Amniotic stem cell (primary cell): ENCODE data around the gene TMEM238L.
"Not testable (repeated sequence)": the region's sequence is repeated elsewhere in the genome, so short reads cannot be mapped to it uniquely, and the experiment has no call there.

Experiments
- DNase-seq: peaks from one replicate; lab custom pipeline; 2025; lab: John Stamatoyannopoulos, UW

The TMEM238L gene, protein sequence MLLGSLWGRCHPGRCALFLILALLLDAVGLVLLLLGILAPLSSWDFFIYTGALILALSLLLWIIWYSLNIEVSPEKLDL

DNA sequence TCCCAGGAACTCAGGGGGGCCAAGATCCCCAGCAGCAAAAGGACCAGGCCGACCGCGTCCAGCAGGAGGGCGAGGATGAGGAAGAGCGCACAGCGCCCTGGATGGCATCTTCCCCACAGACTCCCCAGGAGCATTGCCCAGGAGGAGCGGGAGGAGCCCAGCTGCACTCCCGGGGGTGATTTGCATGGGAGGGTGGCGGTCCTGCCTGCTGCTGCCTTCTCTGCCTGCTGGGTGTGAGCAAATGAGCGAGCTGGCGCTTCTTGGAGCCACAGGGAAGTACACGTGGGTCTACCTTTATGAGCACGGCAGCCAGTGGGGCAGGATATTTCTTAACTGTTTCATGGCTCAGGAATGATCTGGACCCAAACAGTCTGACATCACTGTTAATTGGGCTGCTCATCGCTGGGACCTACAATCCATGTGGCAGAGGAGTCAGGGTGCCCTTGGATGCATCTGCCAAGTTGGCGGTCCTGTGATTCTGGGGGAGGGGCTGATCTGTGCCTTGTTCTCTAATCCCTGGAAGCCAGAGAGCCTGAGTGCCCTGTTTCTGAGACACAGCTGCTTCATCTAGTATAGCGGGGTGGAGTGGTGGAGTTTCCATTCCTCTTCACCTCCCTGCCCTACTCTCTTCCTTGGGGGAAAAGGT, at the start of gene TMEM238L:
TSS of gene TMEM238L (minus strand) at position 270 of the 646 bp plus-strand sequence. CDS start at position 134, 136 bp downstream.
- DNase-seq, result no peak

DNA sequence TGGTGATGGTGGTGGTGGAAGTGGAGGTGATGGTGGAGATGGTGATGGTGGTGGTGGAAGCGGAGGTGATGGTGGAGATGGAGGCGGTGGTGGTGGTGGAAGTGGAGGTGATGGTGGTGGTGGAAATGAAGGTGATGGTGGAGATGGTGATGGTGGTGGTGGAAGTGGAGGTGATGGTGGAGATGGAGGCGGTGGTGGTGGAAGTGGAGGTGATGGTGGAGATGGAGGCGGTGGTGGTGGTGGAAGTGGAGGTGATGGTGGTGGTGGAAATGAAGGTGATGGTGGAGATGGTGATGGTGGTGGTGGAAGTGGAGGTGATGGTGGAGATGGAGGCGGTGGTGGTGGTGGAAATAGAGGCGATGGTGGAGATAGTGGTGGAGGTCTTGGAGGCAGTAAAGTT, 42.7 kb upstream of the TMEM238L start:
- DNase-seq, result not testable (repeated sequence)

DNA sequence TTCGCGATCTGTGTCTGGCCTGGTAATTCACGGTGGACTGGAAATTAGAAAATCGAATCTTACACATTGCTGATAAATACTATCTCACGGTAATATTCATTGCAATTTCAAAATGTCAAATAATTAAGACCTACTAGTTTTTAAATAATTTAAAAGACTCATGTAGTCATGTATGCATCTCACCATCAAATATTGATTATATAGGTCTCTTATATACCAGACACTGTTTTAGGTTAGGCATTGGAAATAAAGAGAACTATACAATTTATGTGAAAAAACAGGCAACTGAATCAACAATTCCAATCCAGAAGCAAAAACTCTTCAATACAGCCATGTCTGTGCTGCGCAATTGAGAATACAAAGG, 41.5 kb upstream of the TMEM238L start:
- no peak for DNase-seq

DNA sequence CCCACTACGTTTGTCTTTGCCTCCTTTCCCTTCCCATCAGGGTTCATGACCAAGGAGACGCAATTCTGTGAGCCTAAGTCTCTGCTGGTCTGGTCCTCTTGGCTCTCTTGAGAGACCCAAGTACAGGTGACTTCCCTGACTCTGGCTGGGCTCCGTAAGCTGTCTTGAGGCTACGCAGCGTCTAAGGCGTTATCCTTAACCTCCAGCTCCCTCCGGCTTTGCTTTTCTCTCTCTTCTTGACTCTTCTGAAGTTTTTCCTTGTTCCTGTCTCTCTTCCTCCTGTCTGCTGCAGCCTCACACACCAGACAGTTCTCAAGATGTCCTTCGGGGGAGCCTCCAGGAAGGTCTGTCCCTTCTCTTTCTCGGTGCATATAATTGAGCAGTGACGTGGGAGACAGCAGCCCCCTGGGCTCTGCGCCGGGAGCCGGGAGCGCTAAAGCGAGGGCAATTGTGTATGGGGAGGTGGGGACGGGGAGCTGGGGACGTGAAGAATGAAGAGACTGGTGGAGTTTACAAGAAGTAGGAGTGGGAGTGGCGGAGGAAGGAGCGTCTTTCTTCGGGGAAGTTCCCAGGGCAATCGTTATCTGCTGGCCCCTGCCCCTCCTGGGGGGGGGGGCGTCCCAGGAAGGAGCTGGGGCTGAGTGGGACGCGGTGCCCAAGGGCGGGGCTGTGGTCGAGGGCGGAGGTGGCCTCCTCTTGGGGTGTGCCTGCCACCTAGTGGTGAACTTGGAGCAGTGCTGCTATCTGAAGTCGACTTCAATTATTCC, 40.9 kb upstream of the TMEM238L start:
- peak; percentile 31 for DNase-seq

DNA sequence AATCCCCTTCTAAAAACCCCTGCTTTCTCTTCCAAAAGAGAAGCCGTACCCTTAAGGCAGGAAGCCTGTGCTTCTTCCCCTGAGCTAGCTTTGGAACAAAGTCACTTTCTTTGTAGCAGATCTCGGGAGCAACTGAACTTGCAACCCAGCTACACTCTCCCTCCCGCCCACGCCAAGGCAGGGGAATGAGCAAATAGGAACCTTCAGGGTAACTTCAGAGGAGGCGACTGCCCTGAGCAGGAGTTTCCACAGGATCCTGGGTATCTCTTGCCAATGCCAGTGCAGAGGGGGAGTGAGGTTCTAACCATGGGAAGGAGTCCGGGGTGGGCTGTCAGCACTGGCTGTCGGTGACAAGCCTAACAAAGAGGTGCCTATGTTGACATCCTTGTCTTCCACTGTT, 39.9 kb upstream of the TMEM238L start:
- no peak for DNase-seq

DNA sequence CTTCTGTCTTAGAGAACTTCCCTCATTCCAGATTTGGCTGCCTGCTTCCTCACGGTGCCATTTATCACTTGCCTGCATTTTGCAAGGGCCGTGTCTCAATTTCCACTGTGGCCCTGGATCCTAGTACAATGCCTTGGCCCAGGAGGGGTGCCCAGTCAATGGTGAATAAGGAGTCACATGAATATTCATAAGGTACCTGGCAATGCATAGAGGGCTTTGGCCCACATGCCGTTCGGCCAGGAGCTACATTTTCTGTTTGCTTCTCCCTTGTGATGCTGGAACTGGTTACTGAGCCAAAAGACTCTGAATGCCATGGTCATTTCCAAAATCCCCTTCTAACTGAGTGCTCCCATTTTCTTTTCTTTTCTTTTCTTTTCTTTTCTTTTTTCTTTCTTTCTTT, 38.8 kb upstream of the TMEM238L start:
- DNase-seq, result no peak

DNA sequence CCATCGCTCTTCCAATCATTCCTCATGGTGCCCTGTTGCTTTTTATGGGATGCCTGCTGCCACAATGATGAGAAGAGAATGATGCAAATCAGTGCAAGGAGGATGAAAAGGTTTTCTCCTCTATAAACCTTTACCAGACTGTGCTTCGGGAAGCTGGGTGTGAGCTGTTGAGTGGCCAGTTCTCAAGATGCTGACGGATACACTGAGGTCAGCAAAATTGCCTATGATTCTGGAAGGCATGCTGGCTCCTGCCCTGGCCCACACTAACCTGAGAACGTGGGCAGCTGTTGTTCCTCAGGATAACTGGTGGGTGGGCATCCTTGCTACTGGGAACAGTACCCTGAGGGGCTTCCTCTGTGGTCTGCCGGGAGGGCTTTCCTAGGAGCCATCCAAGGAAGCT, 34.8 kb upstream of the TMEM238L start:
- DNase-seq, result no peak

DNA sequence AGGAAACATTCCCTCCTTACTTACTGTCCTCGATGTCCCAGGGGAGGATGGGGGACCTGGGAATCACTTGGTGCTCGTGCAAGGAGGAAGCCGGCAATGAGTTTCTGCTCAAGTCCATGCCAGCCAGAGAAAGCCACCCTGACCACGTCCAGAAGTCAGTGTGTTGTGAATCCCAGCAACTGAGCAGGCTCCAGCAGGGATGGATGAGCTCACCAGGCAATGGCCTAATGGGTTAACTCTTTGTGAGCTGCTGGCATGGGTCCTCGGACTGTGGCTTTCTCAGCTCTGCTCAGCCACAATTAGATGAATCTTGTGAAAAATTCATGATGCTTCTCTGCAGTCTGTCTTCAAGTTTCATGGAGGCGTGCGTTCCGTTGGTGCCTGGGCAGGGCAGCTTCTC, 34.0 kb upstream of the TMEM238L start, which contains the start of gene PIRT:
TSS of gene PIRT (minus strand) at position 167 of the 400 bp plus-strand sequence. CDS start 12,442 bp downstream, outside the sequence.
- DNase-seq, result no peak

DNA sequence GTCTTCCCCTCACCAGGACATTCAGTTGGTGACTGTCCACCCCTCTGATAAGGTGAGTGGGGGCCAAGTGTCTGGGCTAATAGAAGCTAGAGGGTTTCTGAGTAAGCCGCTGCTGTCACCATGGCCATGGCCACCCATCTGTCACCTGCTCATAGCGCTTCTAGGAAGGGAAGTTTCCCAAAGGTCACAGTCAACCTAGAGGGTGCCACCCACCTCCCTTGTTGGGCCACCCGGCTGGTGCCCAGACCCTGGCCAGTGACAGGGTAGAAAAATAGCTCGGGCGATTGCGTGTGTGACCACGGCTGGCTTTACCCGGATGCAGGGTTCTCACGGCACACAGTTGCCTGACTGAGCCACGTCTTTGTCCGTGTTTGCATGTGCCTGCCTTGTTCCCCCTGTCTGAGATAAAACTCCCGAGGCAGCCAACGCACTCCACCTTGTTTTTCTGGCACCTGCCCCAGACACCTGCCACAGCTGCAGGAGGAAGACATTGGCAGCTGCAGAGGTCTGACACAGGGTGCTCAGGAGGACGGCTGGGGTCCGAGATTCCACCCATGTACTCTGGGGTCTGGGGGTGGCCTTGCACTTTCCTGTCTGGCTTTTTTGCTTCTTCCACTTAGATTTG, 33.2 kb upstream of the TMEM238L start:
- no peak for DNase-seq

DNA sequence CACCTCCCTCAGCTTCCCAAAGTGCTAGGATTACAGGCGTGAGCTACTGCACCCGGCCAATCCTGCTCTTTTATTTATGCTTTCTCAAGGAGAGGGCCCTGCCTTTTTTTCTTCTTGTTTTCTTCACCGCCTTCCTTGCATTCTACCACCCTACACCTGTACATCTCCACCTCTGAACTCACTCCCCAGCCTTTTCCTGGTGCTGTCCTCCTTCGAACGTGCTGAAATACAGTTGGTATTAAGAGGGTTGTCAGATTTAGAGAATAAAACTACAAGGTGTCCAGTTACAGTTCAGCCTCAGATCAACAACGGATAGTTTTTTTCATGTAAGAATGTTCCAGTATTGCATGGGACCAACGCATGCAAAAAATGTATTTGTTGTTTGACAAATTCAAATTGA, 32.2 kb upstream of the TMEM238L start:
- DNase-seq, result no peak

DNA sequence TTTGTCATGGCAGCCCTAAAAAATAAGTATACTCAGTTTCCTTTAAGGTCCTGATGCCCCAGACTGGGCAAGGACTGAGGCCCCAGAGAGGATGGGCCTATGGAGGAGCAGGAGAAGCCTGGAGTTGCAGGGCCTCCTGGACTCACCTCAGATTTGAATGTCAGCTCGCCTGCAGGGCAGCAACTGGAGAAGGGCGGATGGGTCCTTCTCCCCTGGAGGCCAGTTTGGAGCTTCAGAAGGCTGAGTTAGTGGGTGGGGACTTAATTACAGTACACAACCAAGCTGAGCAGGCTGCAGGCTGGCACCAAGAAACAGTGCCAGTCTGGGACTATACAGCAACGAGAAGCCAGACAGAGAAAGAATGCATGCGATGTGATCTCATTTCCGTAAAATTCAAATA, 27.8 kb upstream of the TMEM238L start:
- no peak for DNase-seq

DNA sequence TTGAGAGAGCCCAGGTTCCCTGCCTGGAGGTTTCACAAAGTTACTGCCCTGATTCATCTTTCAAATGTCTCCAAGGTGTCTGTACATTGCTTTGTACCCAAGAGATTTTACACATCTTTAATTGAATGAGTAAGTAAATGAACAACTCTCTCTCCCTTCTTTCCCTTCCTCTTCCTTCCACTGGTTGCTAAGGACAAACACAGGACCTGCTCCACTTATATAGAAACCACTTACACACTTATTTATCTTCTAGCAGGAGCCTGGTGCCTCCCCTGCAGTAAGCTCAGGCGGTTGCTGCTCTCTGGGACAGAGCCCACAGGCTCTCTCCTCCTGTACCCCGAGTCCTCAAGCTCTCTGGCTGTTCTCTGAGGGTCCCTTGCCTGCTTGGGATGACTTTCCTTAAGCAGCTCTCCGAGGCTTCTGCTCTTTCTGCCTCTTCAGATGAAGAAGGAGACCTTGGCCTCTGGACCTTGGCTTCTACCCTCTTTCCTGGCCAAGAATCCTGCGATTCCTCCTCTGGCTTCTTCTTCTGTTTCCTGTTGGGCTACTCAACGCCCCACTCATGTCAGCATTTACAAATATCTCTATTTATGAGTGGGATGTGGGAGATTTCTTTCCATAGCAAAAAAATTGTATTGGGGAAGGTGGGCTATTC, 24.1 kb upstream of the TMEM238L start:
- no peak for DNase-seq

DNA sequence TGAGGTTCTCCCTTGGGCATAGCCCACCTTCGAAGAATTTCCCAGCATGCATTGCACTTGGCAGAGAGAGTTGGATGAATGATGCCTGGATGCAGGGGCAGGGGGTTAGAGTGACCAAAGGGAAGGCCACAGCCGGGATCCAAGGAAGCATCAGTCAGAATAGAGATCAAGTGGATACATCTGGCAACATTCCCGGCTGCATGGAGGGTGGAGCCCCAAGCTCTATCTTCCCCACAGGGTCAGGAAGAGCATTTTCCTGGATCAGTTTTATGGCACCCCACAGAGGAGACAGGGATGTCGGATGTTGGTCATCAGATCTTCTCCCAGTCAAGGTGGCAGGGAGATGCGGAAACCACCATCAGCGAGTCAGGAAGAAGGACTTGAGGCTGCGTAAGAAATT, 21.0 kb upstream of the TMEM238L start:
- DNase-seq, result no peak

DNA sequence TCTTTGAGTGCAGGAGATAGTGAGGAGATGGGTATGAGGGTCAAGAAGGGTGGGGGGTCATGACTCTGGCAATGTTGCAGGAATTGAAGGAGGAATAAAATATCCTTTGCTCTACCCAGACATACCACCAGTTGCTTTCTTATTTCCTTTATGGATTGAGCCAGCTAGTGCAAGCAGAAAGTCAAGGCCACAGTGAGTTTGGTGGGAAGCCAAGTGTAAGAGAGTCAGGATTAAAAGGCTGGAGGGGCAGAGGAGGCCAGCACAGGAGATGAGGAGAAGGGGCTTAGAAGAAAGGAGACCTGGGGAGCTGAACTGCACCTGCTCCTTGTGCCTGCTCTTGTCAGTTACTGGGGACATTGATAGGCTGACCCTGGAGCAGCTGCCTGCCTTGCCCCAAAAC, 17.9 kb upstream of the TMEM238L start:
- DNase-seq, result no peak

DNA sequence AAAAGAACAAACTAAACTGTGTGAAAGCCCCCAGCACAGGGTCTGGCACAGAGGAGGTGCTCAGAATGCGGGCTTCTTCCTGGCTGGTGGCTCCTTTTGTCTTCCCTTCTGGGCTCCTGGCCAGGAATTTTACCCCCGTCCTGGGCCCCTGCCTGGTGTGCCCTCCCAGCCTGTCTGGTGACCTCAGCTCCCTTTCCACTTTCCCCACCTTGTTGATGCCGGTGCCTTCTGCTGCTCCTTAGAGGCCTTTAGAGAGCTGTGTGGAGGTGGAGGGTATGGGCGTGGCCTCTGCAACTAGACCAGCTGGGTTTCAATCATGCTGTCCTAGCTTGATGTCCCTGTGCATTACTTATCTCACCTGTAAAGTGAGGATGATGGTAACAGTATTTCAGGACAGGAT, 17.2 kb upstream of the TMEM238L start:
- no peak for DNase-seq

DNA sequence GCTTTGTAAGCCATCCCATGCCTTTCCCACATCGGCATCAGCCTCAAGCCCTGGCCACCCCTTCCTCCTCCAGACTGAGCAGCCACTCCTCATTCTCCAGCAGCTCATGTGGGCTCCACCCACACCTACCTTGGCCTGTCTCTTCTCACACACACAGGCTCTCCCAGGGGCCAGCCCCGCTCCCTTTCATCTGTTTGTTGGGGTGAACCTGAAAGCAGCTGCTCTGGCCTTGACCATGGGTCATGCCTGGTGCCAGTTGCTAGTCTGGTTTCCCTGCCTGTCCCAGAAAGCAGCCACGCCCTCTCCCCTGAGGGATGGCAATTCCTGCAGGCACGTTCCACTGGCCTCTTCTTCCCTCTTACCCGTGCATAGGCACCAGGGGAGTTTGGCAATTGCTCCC, 11.4 kb upstream of the TMEM238L start:
- no peak for DNase-seq

DNA sequence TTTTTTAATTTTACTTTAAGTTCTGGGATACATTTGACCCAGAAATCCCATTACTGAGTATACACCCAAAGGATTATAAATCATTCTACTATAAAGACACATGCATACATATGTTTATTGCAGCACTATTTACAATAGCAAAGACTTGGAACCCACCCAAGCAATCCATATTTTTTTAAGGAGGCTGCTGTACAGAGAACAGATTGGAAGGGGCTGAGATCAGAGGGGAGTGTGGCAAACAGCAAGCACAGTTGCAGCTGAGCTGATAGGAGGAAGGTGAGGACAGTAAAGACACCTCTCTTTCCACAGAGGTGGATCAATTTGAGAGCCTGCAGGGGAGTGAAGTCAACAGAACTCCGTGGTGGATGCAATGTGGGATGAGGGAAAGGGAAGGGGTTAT, 10.2 kb upstream of the TMEM238L start:
- no peak for DNase-seq

DNA sequence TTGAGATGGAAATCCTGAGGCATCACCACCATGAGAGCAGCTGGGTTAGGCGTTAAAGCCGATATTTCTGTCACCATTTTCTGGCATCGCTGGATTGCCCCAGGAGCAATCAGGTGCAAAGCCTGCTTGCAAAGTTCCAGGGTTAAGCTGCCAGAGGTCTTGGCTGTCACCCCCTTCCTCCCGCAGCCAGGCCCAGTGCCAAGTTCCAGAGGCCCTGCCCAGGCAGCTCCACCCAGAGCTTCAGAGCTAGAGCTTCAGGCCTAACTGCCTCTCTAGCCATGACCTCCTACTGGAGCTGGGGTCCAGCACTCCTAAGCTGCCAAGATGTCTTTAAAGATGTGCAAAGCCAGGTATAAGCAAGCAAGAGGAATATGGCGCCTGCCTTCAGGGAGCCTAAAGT, 8.8 kb upstream of the TMEM238L start:
- no peak for DNase-seq

DNA sequence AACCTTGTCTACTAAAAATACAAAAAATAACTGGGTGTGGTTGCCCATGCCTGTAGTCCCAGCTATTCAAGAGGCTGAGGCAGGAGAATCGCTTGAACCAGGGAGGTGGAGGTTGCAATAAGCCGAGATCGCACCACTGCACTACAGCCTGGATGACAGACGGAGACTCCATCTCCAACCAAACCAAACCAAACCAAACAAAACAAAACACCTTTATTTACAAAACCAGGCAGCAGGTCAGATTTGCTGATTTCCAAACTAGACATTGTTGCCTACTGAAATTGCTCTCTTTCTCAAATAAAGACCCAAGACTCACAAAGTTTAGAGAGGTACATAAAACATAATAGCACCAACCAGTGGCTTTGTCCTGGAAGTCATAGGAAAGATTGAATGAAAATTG, 5.7 kb upstream of the TMEM238L start:
- DNase-seq, result no peak

DNA sequence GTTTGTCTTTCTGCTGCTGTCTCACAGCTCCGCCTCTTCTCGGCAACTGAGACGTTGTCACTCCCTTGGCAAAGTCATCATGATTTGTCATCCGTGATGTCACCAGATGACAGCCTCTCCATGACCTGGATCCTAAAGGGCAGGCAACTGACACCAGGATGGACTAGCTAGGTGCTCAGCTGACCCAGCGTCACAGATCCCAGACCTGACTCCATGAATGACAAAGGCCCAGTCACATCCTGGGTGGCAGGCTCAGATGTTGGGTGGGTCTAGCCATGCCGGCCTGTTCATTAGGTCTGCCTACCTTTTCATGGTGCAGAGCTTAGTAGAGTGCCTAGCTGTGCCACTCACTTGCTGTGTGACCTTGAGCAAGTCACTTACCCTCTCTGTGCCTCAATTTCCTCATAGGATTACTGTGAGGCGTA, 3.8 kb upstream of the TMEM238L start:
- DNase-seq, result no peak

DNA sequence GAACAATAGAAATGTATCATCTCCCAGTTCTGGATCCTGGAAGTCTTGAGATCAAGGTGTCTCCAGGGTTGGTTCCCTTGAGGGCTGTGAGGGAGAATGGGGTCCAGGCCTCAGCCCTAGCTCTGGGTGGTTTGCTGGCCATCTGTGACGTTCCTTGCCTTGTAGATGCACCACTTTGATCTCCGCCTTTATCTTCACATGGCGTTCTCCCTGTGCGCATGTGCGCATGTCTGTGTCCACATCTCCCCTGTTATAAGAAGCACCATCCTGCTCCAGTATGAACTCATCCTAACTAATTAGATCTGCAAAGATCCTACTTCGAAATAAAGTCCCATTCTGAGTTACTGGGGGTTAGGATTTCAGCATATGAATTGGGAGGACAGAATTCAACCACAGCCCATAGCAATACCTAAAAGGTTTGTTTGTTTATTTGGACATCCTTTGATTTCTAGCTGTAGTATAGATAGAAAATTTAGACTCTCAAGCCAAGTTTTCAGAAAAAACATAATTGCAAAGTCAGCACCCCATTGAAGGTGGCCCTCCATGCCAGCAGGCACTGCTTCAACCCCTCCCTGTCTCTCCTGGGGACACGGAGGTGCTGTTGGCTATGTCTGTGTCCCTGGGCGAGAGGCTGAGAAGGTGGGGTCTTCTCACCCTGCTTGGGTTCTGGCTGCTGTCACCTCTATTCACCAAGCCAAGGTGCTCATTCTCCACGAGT, 2.8 kb upstream of the TMEM238L start:
- DNase-seq, result no peak

DNA sequence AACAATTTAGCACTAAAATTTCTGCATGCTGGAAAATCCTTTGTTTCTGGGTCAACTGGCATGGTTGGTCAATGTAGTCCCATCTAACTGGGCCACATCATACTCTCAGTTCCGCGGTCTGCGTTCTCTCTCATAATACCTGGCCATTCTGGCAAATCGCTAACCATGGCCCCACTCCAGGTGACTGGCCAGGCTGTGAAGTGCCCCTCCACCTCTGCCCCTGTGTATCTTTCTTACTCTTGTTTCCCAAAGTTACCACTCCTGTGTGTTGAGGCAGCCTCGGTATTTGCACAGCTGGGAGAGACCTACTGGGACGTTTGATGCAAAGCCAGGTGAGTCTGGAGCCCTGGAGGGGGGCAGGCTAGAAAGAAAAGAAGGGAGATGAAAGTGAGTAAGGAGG, 2.0 kb upstream of the TMEM238L start:
- DNase-seq, result no peak
